B cell (primary cell): Measurements from ENCODE around the gene KRT37. TPM values are rescaled to one million over a fixed set of nuclear protein-coding genes. Genes with fewer than 3 reads are reported as not detected.

ENCODE experiments used
- ATAC-seq: fragments of 200-7000 bp; cut with Tn5 transposase; one replicate; pipeline ENCODE4 v1.10.0; 2021; ENCODE audit warnings: low read depth, mild to moderate bottlenecking, moderate number of reproducible peaks, moderate library complexity
- CTCF ChIA-PET: fragments of 350-600 bp; sonication (Branson Sonifier 250); formaldehyde crosslinking; loops from one replicate; lab custom pipeline; 2021; ENCODE audit warnings: antibody characterized with exemption, inconsistent platforms; lab: Charles Lee
- POLR2A ChIA-PET: fragments of 350-600 bp; sonication (Branson Sonifier 250); formaldehyde crosslinking; loops from one replicate; lab custom pipeline; 2021; ENCODE audit warnings: antibody characterized with exemption; lab: Charles Lee
- DNase-seq: peaks from one replicate; pipeline ENCODE4 v3.0.0; 2013
- H2AFZ ChIP-seq: 2 replicates; pipeline ENCODE4 v1.6.1; 2012; ENCODE audit warnings: mild to moderate bottlenecking, low read depth, low read length; ENCODE audit not compliant: insufficient read depth, poor library complexity, severe bottlenecking
- H3K27ac ChIP-seq, 2 donors: 1 replicate in 1 of 2; 2 replicates in 1 of 2; pipeline ENCODE4 v1.5.1; 2012 to 2013; ENCODE audit warnings: low read length in 2 of 2, mild to moderate bottlenecking in 2 of 2, moderate library complexity in 1 of 2
- H3K27me3 ChIP-seq, 4 experiments: fragments of 200-600 bp in 1 of 4; sonication (generic) in 1 of 4; replicated peaks in 1 of 4; 1 replicate in 2 of 4; 2 replicates in 2 of 4; pipeline versions ENCODE4 v1.6.1 to v1.7.0; 2013 to 2016; ENCODE audit warnings: low read length in 3 of 4, mild to moderate bottlenecking in 2 of 4, mixed read lengths in 1 of 4, moderate library complexity in 1 of 4; ENCODE audit not compliant: insufficient read depth in 4 of 4, control insufficient read depth in 3 of 4; ENCODE audit errors: control extremely low read depth in 1 of 4
- H3K36me3 ChIP-seq, 2 experiments: replicated peaks in 1 of 2; 1 replicate in 1 of 2; 2 replicates in 1 of 2; pipeline versions ENCODE4 v1.6.1 to v1.7.1; 2013; ENCODE audit warnings: low read length in 1 of 2; ENCODE audit not compliant: insufficient read depth in 2 of 2, control insufficient read depth in 1 of 2; ENCODE audit errors: control extremely low read depth in 1 of 2, extremely low read depth in 1 of 2
- H3K4me1 ChIP-seq, 2 donors: fragments of 200-600 bp in 1 of 2; sonication (generic) in 1 of 2; 1 replicate in 1 of 2; 2 replicates in 1 of 2; pipeline versions ENCODE4 v1.5.1 to v1.6.1; 2013 to 2017; ENCODE audit warnings: low read length in 2 of 2; ENCODE audit not compliant: control insufficient read depth in 2 of 2, insufficient read depth in 2 of 2
- H3K4me2 ChIP-seq: replicated peaks from 2 replicates; pipeline ENCODE3; 2012; ENCODE audit warnings: mild to moderate bottlenecking, low read depth, low read length; ENCODE audit not compliant: poor library complexity, severe bottlenecking
- H3K4me3 ChIP-seq, 5 experiments: fragments of 200-600 bp in 1 of 5; sonication (generic) in 1 of 5; 1 replicate in 3 of 5; 2 replicates in 2 of 5; pipeline versions ENCODE4 v1.5.1 to v1.7.0; 2011 to 2016; ENCODE audit warnings: low read length in 4 of 5, mild to moderate bottlenecking in 4 of 5, low read depth in 2 of 5, control low read depth in 1 of 5, moderate library complexity in 1 of 5; ENCODE audit not compliant: insufficient read depth in 1 of 5; ENCODE audit errors: control extremely low read depth in 1 of 5, extremely low read depth in 1 of 5
- H3K79me2 ChIP-seq: fragments of 200-600 bp; sonication (generic); one replicate; pipeline ENCODE4 v1.6.0; 2016; ENCODE audit warnings: low read length; ENCODE audit not compliant: control insufficient read depth, insufficient read depth
- H3K9ac ChIP-seq: fragments of 200-600 bp; sonication (generic); 2 replicates; pipeline ENCODE4 v1.6.1; 2017; ENCODE audit warnings: mild to moderate bottlenecking, low read length, moderate library complexity
- H3K9me3 ChIP-seq, 3 donors: one replicate each; pipeline versions ENCODE4 v1.6.1 to v1.7.1; 2013; ENCODE audit warnings: low read length in 2 of 3; ENCODE audit not compliant: control insufficient read depth in 2 of 3, insufficient read depth in 1 of 3; ENCODE audit errors: control extremely low read depth in 1 of 3
- H4K20me1 ChIP-seq: 2 replicates; pipeline ENCODE4 v1.6.0; 2012; ENCODE audit warnings: mild to moderate bottlenecking, low read length; ENCODE audit not compliant: insufficient read depth, control insufficient read depth, poor library complexity, severe bottlenecking
- H3K27ac Mint-ChIP-seq: one replicate; pipeline ENCODE4 v1.8.0; 2021; ENCODE audit warnings: mixed read lengths
- H3K27me3 Mint-ChIP-seq: one replicate; pipeline ENCODE4 v1.8.0; 2021; ENCODE audit warnings: mixed read lengths
- H3K4me1 Mint-ChIP-seq: one replicate; pipeline ENCODE4 v1.8.0; 2021; ENCODE audit warnings: mixed read lengths
- H3K4me3 Mint-ChIP-seq: one replicate; pipeline ENCODE4 v1.8.0; 2021; ENCODE audit warnings: mixed read lengths
- H3K9me3 Mint-ChIP-seq: one replicate; pipeline ENCODE4 v1.8.0; 2022; ENCODE audit warnings: mixed read lengths; ENCODE audit not compliant: insufficient read depth
- CTCF ChIP-seq: fragments of 200-600 bp; IDR thresholded peaks from one replicate; pipeline ENCODE4 v1.8.0; 2022; ENCODE audit warnings: antibody characterized with exemption, mild to moderate bottlenecking
- EZH2 ChIP-seq: IDR thresholded peaks from 2 replicates; pipeline ENCODE4 v1.6.1; 2012; ENCODE audit warnings: borderline replicate concordance, low read depth, mild to moderate bottlenecking, moderate library complexity, low read length; ENCODE audit not compliant: insufficient read depth, poor library complexity, severe bottlenecking
- WGBS: methylation state at CpG from one replicate; pipeline ENCODE4 v1.1.5; 2013; ENCODE audit warnings: missing lambda C conversion rate; ENCODE audit not compliant: insufficient coverage; 5-methylcytosine and 5-hydroxymethylcytosine counted together
- intact Hi-C: fragments of 100-400 bp; cut with micrococcal nuclease; formaldehyde crosslinking; loops from one replicate; pipeline ENCODE4 v1.10.0; 2022
- polyA plus RNA-seq: library from polyadenylated mRNA; depleted of rRNA; stranded (reverse); fragments of >200 nt; gene quantifications from 2 replicates; pipeline ENCODE4 v1.2.3, GENCODE V29; 2012
- total RNA-seq, 2 donors: library from RNA; stranded (reverse); fragments of 120-200 nt in 1 of 2; gene quantifications; 1 replicate in 1 of 2; 2 replicates in 1 of 2; pipeline versions ENCODE4 v1.2.3 to v1.2.4, GENCODE V29; 2013 to 2022

KRT37 gene
- total and polyA plus RNA-seq, 2 donors (not counting 1 experiment from before 2014, with no cell fraction given), result not detected

DNA sequence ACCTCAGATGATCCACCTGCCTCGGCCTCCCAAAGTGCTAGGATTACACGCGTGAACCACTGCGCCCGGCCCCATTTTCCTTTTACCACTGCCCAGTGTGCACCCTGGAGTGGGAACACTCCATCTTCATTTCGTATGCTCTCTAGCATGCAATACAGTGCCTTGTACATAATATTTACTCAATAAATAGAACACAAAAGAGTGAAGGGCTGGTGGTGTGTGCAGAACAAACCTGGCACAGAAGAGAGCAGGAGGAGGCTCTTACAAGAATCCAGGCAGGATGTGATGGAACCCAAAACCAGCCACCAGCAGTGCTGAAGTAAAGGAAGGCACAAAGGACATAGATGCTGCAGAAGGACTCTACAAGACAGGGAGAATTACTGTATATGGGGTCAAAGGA lies 7.3 kb downstream of the KRT37 start:
- H3K4me3 Mint-ChIP-seq, result no peak overlapping the region
- H4K20me1 ChIP-seq, result no peaks in the 10 kb centered on the region
- H3K9me3 Mint-ChIP-seq, result no peaks in the 10 kb centered on the region
- no peak overlapping the region for H3K27ac Mint-ChIP-seq
- H3K4me2 ChIP-seq, result no peak overlapping the region
- H3K27me3 ChIP-seq, result peaks cover 0 to 3% (median 0%) of the 10 kb centered on the region in 4 experiments
- ATAC-seq (no peak), DNase-seq (no peak)
- 96% methylated on average over 4 of the region's 6 CpGs for WGBS
- ChIA-PET POLR2A (no interaction called here), CTCF (interaction anchor here (0.9 to 1.4 kb wide), 3 partner anchors 9 to 245 kb away, joined by 3 to 6 read pairs (median 4); no protein-coding TSS in a partner anchor)
- H2AFZ ChIP-seq, result no peak overlapping the region
- H3K36me3 ChIP-seq, result no peaks in the 10 kb centered on the region
- no peak overlapping the region for H3K27ac ChIP-seq
- H3K9me3 ChIP-seq, result no peaks in the 10 kb centered on the region
- H3K27me3 Mint-ChIP-seq, result no peaks in the 10 kb centered on the region
- TF ChIP-seq CTCF, result no peak
- no peak for TF ChIP-seq EZH2
- no peak overlapping the region for H3K9ac ChIP-seq
- no peaks in the 10 kb centered on the region for H3K4me1 Mint-ChIP-seq
- no peak overlapping the region for H3K4me3 ChIP-seq
- no peaks in the 10 kb centered on the region for H3K4me1 ChIP-seq
- H3K79me2 ChIP-seq, result no peaks in the 10 kb centered on the region
- intact Hi-C loops, result no loop called here

DNA sequence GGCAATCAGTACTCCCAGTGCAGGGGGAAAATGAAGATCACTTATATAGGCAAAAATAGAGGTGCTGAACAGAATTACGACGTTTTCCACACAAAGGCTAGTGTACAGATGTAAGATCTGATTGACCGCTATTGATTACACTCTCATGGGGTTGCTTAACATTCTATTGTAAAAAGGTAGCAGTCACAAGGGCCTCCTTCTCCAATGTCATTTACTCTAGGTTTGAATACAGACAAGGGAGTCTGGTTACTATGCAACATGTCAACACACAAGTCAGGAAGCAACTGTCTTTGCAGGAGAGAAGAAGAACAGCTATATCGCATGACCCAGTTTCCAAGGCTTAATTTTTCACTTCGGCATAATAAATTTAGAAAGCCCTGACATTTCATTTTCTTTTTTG lies 7.9 kb downstream of the KRT37 start:
- CTCF ChIA-PET, result no interaction called here
- H3K4me3 ChIP-seq, result no peak overlapping the region
- POLR2A ChIA-PET, result no interaction called here
- ATAC-seq, result no peak
- no peak overlapping the region for H3K4me3 Mint-ChIP-seq
- no peaks in the 10 kb centered on the region for H3K27me3 Mint-ChIP-seq
- H3K79me2 ChIP-seq, result no peaks in the 10 kb centered on the region
- H4K20me1 ChIP-seq, result no peaks in the 10 kb centered on the region
- no peak overlapping the region for H3K4me2 ChIP-seq
- TF ChIP-seq EZH2, result no peak
- TF ChIP-seq CTCF, result no peak
- DNase-seq, result no peak
- intact Hi-C loops, result no loop called here
- no peak overlapping the region for H3K9ac ChIP-seq
- no peak overlapping the region for H3K27ac Mint-ChIP-seq
- no peaks in the 10 kb centered on the region for H3K4me1 Mint-ChIP-seq
- WGBS, result no CpG with 5 or more reads among the region's 5 CpGs
- H3K9me3 ChIP-seq, result no peaks in the 10 kb centered on the region
- no peaks in the 10 kb centered on the region for H3K36me3 ChIP-seq
- H3K27ac ChIP-seq, result no peak overlapping the region
- H2AFZ ChIP-seq, result no peak overlapping the region
- H3K27me3 ChIP-seq, result peaks cover 0 to 3% (median 0%) of the 10 kb centered on the region in 4 experiments
- H3K9me3 Mint-ChIP-seq, result no peaks in the 10 kb centered on the region
- no peaks in the 10 kb centered on the region for H3K4me1 ChIP-seq
